ENCODE results near the gene BAD.

Gene BAD

DNA sequence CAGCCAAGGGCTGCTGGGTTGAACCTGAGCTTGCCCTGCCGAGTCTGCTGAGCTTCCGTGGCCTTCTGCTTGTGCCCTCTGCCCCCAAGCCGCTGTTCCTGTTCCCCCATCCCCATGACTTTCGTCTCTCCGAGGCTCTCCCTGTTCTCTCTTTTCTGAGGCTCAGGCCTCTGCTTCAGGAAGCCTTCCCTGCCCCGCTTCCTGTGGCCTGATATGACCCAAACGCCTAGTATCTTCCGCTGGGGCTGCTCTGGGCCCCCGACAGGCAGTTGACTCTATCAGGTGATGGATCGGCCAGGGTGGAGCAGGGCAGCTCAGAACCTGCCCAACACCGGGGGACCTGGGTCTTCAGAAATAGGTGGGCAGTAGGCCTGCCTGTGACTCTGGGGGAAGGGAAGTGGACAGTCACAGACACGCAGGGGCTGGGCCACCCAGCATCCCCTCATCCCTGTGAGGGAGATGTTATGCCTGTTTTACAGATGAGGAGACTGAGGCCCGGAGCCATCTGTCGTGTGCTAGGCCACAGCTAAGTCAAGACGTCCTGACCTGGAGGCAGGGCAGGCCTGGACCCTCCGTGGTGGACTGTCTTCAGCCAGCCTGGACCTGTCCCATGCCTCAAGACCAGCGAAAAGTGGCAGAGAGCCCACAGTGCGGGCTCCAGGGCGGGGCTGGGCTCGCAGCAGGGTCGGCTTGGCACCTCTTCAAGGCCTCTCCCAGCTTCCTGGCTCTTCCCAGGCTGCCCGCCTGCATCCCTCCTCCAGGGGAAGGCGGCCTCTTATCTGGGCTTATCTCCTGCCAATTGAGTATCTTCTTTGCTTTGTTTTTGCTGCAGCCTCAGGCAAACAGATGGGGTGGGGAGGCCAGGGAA is 16.2 kb downstream of the BAD start:
- H3K4me3 ChIP-seq (ENCODE audit: low read depth, low read length): peak overlapping the region; percentile 72
- TF ChIP-seq POLR2A (IDR thresholded peaks at IDR 0.05; ENCODE audit: extremely low read depth, insufficient read length): peak; percentile 9
- TF ChIP-seq, protein P1, sequence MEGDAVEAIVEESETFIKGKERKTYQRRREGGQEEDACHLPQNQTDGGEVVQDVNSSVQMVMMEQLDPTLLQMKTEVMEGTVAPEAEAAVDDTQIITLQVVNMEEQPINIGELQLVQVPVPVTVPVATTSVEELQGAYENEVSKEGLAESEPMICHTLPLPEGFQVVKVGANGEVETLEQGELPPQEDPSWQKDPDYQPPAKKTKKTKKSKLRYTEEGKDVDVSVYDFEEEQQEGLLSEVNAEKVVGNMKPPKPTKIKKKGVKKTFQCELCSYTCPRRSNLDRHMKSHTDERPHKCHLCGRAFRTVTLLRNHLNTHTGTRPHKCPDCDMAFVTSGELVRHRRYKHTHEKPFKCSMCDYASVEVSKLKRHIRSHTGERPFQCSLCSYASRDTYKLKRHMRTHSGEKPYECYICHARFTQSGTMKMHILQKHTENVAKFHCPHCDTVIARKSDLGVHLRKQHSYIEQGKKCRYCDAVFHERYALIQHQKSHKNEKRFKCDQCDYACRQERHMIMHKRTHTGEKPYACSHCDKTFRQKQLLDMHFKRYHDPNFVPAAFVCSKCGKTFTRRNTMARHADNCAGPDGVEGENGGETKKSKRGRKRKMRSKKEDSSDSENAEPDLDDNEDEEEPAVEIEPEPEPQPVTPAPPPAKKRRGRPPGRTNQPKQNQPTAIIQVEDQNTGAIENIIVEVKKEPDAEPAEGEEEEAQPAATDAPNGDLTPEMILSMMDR (IDR thresholded peaks at IDR 0.05; ENCODE audit: low read depth, low read length): no peak
- DNase-seq (ENCODE audit: low read depth): no peak

DNA sequence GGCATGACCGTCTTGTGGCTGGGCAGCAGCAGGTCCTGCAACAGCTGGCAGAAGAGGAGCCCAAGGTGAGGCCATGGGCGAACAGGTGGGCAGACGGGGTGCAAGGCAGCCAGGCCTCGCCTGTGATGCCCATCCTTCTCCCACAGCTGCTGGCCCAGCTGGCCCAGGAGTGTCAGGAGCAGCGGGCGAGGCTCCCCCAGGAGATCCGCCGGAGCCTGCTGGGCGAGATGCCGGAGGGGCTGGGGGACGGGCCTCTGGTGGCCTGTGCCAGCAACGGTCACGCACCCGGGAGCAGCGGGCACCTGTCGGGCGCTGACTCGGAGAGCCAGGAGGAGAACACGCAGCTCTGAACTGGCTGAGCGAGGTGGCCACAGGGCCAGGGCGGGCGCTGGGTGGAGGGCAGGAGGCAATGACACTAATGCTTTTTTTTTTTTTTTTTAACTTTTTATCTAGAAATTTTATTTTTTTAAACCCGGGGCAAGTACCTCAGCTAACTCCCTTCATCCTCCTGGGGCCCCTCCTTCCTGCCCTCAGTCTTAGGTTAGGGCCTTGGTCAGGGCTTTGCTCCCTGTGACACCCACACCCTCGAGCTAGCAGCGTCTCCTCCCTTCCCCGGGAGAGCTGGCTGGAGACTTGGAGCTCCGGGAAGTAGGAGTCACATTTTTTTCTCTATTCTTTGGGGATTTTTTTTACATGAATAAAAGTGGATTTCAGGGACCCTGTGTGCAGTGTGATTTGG is 17.1 kb downstream of the BAD start:
- DNase-seq (ENCODE audit: low read depth): no peak
- no peak overlapping the region for H3K4me3 ChIP-seq (ENCODE audit: low read depth, low read length)
- no peak for TF ChIP-seq POLR2A (IDR thresholded peaks at IDR 0.05; ENCODE audit: extremely low read depth, insufficient read length)
- TF ChIP-seq, protein P1 (IDR thresholded peaks at IDR 0.05; ENCODE audit: low read depth, low read length): no peak
- TF ChIP-seq, protein P2, sequence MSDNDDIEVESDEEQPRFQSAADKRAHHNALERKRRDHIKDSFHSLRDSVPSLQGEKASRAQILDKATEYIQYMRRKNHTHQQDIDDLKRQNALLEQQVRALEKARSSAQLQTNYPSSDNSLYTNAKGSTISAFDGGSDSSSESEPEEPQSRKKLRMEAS (IDR thresholded peaks at IDR 0.05; ENCODE audit: low read depth, low read length): no peak
- no peak for TF ChIP-seq MYC (IDR thresholded peaks at IDR 0.05; ENCODE audit: low read depth, low read length)

DNA sequence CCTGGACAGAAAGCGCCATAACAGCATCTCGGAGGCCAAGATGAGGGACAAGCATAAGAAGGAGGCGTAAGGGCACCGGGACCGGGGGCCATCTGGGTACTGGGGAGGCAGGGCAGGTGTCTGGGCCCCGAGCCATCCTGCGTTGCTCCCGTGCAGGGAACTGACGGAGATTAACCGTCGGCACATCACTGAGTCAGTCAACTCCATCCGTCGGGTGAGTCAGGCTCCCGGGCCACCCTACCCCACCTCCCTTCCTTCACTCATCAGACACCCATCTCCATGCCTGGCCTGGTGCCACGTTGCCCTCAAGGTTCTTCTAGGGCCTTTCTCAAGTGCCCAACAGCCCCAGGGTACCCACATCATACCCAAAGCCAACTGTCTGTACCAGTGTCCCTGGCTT is 18.1 kb downstream of the BAD start:
- H3K4me3 ChIP-seq (ENCODE audit: low read depth, low read length): no peak overlapping the region
- no peak for DNase-seq (ENCODE audit: low read depth)
- TF ChIP-seq MYC (IDR thresholded peaks at IDR 0.05; ENCODE audit: low read depth, low read length) (no peak), POLR2A (IDR thresholded peaks at IDR 0.05; ENCODE audit: extremely low read depth, insufficient read length) (no peak)
- TF ChIP-seq, protein P2 (IDR thresholded peaks at IDR 0.05; ENCODE audit: low read depth, low read length): no peak
- TF ChIP-seq, protein P1 (IDR thresholded peaks at IDR 0.05; ENCODE audit: low read depth, low read length): no peak

DNA sequence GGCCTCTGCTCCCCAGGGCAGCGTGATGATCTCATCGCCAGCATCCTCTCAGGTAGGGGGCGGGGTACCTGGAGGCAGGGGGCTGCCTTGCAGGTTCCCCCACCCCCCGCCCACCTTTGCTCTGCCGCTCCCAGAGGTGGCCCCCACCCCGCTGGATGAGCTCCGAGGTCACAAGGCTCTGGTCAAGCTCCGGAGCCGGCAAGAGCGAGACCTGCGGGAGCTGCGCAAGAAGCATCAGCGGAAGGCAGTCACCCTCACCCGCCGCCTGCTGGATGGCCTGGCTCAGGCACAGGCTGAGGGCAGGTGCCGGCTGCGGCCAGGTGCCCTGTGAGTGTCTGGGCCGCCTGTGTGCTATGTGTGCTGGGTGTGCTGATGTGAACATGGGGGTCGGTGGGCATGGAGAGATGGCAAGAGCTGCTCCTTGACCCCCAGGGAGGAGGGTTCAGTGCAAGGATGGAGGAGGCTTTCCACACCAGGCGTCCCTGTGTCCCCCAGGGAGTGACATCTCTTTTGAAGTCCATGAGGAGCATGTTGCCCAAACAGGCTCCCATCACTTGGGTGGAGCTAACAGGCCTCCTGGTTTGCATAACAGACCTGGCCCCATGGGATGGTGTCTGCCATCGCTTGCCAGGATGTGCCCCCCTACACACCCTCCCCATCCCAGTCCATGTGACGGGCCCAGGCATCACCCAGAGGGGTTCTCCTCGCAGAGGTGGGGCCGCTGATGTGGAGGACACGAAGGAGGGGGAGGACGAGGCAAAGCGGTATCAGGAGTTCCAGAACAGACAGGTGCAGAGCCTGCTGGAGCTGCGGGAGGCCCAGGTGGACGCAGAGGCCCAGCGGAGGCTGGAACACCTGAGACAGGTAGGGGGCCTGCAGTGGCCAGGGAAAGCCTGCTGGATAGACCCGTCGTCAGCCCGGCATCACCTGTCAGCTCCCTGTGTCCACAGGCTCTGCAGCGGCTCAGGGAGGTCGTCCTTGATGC is 19.0 kb downstream of the BAD start:
- no peak for DNase-seq (ENCODE audit: low read depth)
- no peak overlapping the region for H3K4me3 ChIP-seq (ENCODE audit: low read depth, low read length)
- no peak for TF ChIP-seq POLR2A (IDR thresholded peaks at IDR 0.05; ENCODE audit: extremely low read depth, insufficient read length)
- TF ChIP-seq, protein P1 (IDR thresholded peaks at IDR 0.05; ENCODE audit: low read depth, low read length): no peak
- TF ChIP-seq MYC (IDR thresholded peaks at IDR 0.05; ENCODE audit: low read depth, low read length): no peak
- TF ChIP-seq, protein P2 (IDR thresholded peaks at IDR 0.05; ENCODE audit: low read depth, low read length): no peak

DNA sequence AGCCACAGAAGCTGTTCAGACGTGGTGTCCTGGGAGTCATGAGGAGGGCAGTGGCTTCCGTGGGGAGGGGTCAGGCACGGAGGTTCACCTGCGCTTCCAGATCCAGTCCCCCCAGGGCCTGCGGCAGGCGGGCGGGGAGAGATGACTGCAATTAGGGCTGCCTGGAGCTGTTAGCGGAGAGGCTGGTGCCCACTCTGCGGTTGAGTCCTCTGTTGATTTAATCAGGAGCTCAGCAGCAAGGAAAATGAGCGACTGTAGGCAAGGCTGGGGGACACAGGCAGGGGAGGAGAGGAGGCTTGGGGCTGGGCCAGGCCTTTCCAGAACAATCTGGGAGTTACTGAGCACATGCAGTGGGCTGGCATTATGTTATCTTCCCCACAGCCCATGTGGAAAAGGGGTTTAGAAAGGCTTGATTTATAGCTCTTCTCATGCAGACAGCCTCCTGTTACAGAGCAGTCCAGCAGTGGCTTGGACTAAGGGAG is 20.1 kb downstream of the BAD start:
- no peak overlapping the region for H3K4me3 ChIP-seq (ENCODE audit: low read depth, low read length)
- no peak for DNase-seq (ENCODE audit: low read depth)
- TF ChIP-seq, protein P2 (IDR thresholded peaks at IDR 0.05; ENCODE audit: low read depth, low read length): no peak
- no peak for TF ChIP-seq MYC (IDR thresholded peaks at IDR 0.05; ENCODE audit: low read depth, low read length)
- TF ChIP-seq, protein P1 (IDR thresholded peaks at IDR 0.05; ENCODE audit: low read depth, low read length): no peak
- TF ChIP-seq POLR2A (IDR thresholded peaks at IDR 0.05; ENCODE audit: extremely low read depth, insufficient read length): no peak
